GM21515 (cell line): ENCODE measurements around the gene DSTN.

ENCODE experiments used
- ATAC-seq: cut with Tn5 transposase; IDR thresholded peaks from one replicate; pipeline ENCODE4 v1.9.1; 2021; ENCODE audit not compliant: unreplicated experiment

DSTN gene

DNA sequence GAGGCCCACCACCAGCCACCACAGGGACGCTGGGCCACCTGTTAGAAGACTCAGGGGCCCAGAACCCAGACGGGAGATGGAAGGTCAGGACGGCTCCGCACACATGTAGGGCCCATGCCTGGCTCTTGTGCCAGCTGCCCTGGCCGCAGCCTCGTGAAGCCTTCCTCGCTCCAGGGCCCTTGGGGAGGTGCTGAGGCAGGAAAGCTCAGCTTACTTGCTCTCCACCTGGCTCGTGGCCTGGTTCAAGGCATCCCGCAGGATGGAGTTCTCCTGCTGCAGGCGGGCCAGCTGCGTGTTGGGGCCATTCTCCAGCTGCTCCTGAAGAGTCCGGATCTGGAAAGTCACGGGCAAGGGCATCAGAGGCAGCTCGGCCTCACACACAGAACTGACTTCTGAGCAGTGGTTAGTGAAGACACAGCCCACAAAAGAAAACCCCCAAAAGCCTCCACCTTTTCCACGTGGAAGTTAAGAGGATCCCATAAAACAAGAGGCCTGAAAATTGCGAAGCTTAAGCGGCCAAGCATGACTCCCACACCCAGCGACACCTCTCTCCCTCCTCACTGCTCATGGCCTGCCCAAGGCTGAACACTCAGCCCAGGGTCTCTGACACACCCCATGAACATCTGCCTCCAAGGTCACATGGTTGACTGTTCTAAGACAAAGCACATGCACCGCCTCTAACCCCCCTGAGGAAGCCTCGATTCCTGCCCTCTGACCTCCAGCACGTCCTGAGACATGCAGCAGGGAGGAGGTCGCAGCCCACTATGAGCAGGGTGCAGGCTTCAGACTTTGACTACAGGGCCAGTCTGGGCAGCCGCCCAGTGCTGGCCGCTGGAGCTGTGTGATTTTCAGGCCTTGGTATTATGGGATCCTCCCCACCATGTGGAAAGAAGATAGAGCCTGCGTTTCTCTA lies 65.7 kb downstream of the DSTN start:
- ATAC-seq: no peak

DNA sequence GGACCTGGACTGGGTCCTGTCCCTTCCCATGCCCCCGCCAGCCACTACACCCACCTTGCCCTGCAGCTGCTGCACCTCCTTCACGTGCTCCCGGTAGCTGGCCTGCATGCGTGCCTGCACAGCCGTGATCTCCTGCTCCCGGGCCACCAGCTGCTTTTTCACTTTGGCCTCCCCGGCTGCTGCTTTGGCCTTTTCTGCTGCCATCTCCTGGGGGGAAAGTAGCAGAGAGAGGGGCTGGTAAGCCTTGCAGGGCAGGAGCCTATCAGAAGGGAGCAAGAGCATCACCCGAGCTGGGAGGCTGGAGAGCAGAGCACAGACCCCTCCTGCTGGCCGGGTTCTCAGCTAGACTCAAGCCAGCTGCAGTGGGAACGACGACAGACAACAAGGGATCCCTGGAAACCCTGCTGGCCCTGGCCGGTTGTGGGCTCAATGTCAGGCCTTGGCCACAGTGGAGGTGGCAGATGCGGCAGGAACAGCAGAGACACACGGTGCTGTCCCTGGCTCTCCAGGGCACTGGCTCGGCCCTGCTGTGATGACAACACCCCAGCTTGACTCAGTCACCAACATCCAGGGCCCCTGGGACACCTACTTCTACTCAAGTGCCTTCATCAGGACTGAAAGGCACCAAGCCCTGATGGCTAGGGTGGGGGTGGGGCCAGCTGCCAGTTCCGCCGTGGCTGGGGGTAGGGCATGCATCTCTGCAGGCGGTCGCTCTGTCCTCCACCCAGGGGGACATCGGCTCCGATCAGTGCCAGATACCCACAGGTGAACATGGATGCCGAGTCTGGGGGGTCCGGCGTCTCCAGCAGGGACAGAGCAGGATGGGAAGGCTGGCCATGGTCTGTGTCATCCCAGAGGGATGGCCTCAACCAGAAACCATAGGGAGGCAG lies 66.9 kb downstream of the DSTN start:
- ATAC-seq: no peak

DNA sequence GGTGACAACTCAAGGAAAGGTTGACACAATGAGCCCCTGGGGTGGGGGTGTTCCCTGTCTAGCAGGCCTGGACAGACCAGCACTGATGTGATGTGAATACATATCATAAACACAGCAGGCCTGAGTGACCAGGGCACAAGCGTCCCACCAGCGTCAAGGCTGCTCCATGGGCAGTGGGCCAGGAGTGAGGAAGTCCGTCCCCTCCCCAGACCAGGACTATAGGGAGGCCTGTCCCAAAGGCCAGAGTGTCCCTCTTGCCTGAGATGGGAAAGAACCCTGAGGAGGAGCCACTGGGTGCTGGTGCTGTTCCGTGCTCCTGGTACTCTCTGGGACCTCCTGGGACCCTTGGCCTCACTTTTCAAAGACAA lies 67.5 kb downstream of the DSTN start:
- no peak for ATAC-seq

DNA sequence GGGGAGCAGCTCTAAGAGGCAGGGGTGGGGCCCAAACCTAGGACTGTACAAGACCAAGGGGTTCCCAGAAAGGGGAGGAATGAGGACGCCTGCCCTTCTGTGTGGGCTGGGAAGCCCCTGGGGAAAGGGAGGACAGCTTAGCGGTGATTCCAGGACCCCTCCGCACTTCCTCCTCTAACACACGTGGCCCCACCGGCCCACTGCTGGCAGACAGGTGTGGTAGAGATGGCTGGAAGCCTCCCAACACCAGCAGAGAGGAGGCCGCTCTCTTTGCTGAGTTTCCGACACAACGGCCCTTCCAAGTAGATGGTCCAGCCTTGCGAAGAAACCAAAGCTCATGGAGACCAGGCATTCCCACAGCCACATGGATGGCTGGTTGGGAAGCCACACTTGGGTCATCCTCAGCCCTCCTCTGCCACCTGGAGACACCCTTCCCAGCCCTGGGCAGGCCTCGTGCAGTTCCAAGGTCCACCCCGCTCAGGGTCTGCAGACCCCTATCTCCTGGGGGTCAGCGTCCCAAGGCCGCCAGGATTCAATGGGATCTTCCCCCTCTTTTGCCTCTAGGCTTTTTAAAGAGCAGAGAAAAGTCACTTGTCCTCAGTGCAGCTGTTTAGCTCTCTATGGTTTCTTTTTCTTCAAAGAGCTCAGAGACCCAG lies 68.2 kb downstream of the DSTN start:
- ATAC-seq: no peak

DNA sequence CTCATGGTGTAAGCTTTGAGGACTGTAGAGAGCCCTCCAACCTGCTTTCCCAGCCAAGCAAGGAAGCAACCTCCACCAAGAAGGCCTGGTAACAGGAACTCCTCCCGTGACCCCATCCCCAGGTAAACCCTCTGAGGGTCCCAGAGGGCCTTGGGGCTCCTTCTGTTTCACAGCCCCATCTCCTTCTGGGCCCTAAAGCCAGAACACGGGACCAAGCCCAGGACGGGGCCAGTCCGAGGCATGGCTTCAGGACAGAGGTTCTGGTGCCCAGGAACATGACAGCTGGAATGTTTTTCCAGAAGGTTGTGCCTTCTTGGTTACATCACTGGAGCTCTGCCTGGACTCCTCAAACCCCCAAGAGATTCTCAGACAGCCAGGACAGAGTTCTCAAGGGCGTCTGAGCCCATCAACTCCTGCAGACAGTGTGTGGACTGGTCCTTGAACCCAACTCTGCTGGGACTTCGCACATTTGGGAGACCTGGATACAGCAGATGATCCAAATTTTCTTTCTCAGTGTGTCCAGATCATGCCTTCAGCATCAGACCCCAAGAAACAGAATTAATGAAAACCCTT lies 69.0 kb downstream of the DSTN start:
- no peak for ATAC-seq

DNA sequence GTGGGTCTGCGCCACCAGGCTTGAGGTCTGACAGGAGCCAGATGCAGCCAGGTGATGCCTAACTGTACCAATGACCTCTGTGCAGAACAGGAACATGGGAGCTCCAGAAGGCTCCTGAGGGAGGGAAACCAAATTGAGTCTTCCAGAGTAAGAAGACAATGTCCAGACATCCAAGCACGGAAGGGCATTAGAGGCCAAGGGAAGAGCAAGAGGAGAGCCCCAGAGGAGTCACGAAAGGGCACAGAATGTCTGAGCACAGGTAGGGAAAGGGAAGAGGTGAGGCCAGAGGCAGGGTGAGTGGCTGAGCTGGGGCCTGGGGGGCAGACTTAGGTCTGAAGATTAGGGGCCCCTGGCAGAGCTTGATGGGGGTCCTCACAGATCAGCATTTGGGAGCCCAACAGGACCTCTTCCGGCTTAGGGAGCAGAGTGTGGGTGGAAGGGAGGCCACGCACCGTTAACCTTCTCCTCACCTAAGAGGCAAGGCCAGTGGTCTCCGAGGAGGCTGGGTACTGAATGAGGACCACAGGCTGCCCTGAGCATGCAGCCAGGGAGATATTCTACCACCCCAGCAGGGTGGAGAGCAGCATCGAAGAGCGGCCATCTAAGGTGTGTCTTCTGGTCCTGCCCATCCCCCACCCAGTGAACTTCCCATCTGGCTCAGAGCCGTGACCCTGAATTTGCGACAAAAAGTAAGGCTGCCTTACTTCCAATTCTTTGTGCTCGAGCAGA lies 70.4 kb downstream of the DSTN start:
- ATAC-seq: no peak

DNA sequence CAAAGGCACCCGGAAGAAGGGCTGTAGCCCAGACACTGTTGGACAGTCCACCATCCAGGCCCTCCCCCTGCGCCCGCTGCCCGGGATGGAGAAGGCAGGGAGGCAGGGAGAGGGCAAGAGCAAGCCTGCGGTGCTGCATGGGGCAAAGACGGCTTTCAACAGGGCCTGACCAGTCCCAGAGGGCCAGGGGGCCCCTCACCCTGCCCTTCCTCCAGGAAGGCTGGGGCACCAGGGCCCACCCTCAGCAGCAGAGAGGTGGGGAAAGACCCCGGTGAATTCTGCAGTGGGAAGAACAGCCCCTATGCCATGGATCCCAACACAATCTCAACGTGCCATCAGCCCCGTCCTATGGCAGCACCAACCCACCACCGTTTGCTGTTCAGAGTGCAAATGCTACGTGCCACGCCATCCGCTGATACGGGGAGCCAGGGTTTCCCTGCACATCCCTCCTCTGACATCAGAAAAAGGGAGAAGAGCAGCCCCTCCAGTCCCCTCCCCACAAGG lies 71.1 kb downstream of the DSTN start:
- ATAC-seq: no peak

DNA sequence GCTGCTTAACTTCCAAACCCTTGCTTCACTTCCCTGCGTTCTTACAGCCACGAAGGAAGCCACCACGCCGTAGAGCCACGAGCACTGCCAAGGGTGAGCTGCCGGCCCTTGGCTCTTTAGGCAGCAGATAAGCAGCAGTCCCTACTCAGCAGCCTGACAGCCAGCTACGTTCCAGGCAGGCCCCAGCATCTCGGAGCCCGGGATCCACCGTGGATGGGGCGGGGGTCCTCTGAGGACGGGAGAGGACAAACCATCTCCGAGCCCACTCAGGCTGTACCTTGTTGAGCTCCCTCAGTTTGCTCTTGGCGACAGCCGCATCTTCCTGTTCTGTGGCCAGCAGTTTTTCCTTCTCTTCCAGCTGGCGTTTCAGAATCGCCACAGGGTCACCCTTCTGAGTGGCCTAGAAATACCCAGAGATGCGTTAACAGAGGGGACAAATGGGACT lies 71.7 kb downstream of the DSTN start:
- no peak for ATAC-seq

DNA sequence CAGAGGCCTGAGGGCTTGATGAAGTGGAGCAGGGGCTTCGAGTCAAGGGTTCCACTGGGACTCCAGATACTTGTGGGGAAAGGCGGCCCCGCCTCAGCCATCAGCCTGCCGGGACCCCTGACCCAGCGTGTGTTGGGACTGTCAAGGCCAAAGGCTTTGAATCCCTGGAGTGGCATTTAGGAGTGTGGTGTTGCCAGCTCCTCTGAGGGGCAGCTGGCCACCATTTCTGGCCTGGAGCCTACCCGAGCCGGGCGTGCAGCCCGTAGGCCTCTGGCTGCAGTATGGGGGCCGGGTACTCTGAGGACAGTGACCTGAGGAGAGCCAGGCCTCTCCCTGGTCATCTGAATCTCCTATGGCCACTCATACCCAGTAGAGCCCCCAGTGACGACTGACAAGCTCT lies 72.1 kb downstream of the DSTN start:
- no peak for ATAC-seq

DNA sequence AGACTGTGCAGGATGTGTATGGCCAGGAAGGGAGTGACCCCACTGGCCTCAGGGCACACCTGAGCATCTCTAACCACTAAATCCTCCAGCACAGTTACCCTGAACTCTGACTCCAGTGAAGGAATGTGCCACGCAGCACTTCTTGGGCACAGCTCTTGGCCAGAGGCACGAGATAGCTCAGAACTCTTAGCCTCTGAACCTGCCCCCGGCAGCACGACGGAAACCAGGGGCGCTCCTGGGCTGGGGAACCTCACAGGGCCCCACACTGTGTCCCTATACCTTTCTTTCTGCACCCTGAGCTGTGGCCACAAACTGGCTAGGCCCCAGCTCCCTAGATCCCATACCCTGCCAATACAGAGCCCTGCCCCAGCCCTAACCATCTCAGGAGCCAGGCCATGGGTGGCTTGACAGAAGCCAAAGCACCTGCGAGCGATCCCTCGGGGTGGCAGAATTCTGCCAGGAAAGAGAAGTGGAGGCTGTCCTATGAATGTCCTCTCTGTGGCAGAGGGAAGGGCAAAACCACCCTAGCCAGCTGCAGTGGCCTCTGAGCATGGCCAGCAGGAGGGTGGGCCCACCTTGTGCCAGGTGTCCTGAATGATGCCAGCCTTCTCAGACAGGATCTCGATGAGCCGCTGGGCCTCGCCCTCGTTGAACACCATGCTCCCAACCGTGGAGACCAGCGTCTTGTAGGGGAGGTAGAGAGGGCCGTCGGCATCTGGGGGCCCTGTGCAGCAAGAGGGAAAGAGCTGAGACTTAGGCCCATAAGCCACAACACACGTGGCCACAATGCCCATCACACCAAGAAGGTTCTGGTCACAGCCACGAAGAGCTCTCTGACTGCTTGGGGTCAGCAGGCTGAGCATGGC lies 72.8 kb downstream of the DSTN start:
- ATAC-seq: no peak

DNA sequence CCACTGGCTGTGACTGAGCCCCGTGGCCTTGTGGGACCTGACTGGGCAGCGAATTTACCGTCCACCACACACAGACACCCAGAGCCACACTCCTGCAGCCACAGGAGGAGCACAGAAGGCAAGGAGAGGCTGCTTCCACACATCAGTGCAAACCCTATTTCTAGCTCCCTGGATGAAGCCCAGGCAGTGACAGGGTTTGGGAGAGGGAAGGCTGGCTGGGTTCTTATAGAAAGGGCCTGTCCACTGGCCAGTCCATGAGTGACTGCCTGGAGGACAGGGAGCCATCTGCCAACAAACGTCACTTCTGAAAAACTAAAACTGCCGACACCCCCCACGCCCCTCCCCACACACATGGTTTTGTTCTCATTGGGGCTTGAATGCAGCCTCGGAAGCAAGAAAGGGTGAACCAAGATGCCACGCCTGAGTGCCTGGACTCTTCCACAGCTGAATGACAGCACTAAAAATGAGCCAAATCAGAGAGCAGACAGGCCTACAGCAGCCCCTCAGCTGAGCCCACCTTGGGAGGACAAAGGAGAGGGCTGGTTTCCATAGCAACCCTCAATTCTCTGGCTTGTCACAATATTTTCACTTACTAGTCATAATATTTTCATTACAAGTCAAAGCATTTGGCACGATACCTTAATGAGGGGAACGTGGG lies 73.8 kb downstream of the DSTN start:
- ATAC-seq: no peak

DNA sequence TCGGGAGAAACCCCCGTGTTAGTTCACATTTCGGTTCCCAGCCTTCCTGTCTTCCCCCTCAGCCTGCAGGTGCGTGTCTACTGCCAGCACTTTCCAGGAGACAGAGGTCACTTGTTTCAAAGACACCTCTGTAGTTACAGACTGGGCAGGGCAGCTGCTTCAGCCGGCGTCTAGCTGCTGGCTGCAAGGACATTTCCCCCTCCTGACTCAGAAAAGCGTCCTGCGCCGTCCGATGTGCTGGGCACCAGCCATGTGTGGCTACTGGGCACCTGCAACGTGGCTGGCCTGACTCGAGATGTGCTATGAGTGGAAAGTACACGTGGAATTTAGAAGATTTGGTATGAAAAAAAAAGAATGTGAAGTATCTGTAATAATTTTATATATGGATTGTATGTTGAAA lies 74.6 kb downstream of the DSTN start:
- ATAC-seq: no peak

DNA sequence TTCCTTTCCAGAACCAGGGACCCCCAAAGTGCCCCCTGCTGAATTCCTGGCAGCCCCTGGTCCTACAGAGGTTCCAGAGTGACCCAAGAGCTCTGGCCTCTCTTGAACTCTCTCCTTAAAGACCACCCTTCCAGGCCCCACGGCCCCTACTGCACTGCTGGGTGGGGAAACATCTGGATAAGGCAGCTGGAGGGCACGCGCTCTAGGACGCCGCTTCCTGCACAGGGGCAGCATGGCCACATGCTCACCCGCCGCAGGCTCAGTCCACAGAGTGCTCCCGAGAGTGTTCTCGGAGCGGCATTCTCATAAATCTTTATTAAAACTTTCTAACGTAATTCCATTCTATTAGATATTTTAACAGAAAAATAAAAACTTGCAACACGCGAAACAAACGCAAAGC lies 75.1 kb downstream of the DSTN start:
- ATAC-seq: no peak

DNA sequence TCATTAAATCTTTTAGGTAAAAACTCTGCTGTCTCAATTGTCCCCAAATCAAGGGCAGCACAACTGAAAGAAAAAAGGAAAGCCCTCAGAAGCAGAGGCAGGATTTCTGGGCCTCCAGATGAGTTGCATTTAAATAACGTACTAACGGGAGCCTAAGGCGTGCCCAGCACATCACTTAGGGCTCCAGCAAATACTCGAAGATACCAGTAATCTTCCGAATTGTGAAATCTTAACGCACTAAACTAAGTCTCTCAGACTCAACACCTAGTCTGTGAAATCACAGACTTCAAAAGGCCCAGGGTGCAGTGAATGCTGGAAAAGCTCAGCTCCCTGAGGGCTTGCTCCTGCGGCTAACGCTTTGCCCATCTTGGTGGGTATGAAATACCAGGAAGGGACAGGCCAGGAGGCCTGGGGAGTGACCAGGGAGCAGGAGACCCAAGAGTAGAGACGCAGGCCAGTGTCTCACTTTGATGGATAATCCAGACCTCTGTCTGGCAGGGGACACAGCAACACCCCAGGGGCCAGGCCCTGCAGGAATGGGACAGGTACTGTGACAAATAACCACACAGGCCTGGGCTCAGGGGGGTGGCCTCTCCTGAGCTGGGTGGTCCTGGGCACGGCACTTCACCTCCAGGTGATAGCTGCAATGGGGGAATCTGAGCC lies 75.8 kb downstream of the DSTN start:
- no peak for ATAC-seq

DNA sequence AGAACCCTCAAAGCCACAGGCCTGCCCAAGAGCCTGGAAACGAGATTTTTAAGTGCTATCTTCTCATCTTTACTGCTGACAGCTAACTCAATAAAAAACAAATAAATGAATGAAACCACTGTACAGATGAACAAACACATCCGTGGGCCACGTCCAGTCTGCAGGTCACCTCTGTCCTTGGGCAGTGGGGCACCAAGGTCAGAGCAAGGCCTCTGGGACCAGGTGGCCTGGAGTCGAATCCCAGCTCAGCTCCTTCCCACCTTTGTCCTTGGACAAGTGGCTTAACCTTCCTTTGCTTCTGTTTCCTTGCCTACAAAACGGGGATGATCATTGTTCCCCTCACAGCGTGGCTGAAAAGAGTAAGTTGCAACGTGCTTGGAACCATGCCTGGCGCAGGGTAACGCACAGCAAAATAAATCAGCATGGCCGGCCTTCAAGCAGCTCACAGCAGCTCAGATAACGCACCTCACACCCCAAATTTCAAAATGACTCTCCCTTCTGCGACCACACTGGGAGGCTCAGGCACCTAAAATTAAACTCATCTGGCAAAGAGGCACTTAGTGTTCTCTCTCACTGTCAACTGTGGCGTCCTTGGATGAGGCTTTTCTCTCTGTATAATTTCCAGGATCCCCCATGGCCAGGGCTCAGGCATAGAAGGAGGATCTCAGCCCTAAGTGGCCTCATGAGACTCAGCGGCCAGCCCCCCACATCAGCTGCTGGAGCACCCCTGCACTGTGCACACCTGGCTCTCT lies 76.5 kb downstream of the DSTN start:
- ATAC-seq: no peak

DNA sequence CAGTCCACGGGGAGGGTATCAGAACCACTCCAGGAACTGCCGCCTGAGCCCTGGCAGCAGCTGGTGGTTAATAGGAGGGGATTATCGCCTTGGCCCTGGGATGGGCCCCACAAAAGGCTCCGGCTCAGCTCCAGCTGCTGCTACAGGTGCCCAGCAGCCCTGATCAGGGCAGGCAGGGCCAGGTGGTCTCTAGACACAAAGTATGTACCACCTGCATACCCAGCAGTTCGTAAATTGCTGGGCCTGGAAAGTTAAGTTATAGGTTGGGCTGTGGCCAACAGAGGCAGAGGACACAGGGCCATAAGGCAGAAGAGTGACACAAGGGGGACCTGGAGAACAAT lies 77.1 kb downstream of the DSTN start:
- ATAC-seq: no peak

DNA sequence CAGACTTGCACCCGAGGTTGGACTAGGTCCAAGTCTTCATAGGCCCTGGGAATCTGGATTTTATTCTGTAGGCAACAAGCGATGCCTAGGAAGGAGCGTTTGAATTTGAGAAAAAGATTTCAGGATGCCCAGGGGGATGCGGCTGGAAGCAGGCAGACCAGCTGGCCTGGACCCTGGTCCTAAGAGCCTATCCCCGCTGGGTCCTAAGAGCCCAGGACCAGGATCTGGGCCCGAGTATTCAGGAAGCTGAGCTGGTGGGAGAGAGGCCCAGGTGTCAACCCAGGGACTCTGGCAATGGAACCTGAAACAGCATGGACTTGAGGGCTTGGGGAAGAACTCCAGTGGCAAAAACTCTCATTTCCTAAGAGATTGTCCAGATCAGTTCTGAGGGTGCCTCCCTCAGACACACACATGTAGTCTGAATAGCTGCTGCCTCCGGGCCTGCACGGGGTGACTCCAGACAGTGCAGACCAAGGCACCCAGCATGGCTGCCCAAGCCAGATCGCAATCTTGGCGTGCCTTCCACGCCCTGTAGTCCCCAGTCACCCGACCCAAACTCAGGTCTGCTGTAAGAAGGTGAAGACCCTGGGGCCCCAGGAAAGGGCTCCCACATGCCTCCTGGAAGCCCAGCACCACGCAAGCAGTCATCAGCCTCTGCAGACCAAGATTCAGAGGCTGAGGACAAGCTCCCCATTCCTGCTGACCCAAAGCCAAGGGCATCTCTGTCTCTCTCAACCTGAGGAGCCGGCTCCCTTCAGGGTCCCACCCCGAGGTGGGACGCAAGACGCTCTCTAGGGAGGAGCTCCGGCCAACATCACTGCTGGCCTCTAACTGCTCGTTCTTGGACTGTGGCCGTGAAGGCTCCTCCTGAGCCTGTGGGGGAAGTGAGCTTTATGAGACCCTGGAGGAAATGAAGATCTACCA lies 77.8 kb downstream of the DSTN start:
- ATAC-seq: no peak
